Measurements from ENCODE around the gene LOXL1.

Gene LOXL1

GRCh38 chr15:73992594-73992898, 66.3 kb downstream of the LOXL1 start:
- no peak for TF ChIP-seq MAX (IDR thresholded peaks at IDR 0.05)
- no peak for TF ChIP-seq EGR1 (IDR thresholded peaks at IDR 0.05)
- no peak for TF ChIP-seq TCF12 (IDR thresholded peaks at IDR 0.05; ENCODE audit: low read depth)
- TF ChIP-seq TEAD4 (IDR thresholded peaks at IDR 0.05) = no peak
- TF ChIP-seq ZBTB7A (IDR thresholded peaks at IDR 0.05; ENCODE audit: low read depth) = no peak
- TF ChIP-seq FOXM1 (IDR thresholded peaks at IDR 0.05; ENCODE audit: borderline replicate concordance, low read depth) = no peak
- TF ChIP-seq REST (IDR thresholded peaks at IDR 0.05; ENCODE audit: low read depth) = no peak
- TF ChIP-seq, protein P1, sequence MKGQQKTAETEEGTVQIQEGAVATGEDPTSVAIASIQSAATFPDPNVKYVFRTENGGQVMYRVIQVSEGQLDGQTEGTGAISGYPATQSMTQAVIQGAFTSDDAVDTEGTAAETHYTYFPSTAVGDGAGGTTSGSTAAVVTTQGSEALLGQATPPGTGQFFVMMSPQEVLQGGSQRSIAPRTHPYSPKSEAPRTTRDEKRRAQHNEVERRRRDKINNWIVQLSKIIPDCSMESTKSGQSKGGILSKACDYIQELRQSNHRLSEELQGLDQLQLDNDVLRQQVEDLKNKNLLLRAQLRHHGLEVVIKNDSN (IDR thresholded peaks at IDR 0.05) = no peak
- TF ChIP-seq YY1 (IDR thresholded peaks at IDR 0.05; ENCODE audit: low read depth) = no peak
- TF ChIP-seq CREB1 (IDR thresholded peaks at IDR 0.05; ENCODE audit: low read depth) = no peak
- no peak for TF ChIP-seq CEBPB (IDR thresholded peaks at IDR 0.05)
- no peak for TF ChIP-seq RAD21 (IDR thresholded peaks at IDR 0.05; ENCODE audit: low read depth)
- no peak for TF ChIP-seq EP300 (IDR thresholded peaks at IDR 0.05; ENCODE audit: borderline replicate concordance)
- TF ChIP-seq NFIC (IDR thresholded peaks at IDR 0.05) = no peak
- TF ChIP-seq TAF1 (IDR thresholded peaks at IDR 0.05; ENCODE audit: low read depth) = no peak

- no peak for TF ChIP-seq YY1 (IDR thresholded peaks at IDR 0.05; ENCODE audit: low read depth)
- no peak for TF ChIP-seq CEBPB (IDR thresholded peaks at IDR 0.05)
- TF ChIP-seq EP300 (IDR thresholded peaks at IDR 0.05; ENCODE audit: borderline replicate concordance) = no peak
- no peak for TF ChIP-seq TEAD4 (IDR thresholded peaks at IDR 0.05)
- no peak for TF ChIP-seq TAF1 (IDR thresholded peaks at IDR 0.05; ENCODE audit: low read depth)
- TF ChIP-seq CREB1 (IDR thresholded peaks at IDR 0.05; ENCODE audit: low read depth) = no peak
- no peak for TF ChIP-seq EGR1 (IDR thresholded peaks at IDR 0.05)
- TF ChIP-seq ZBTB7A (IDR thresholded peaks at IDR 0.05; ENCODE audit: low read depth) = no peak
- no peak for TF ChIP-seq MAX (IDR thresholded peaks at IDR 0.05)
- no peak for TF ChIP-seq FOXM1 (IDR thresholded peaks at IDR 0.05; ENCODE audit: borderline replicate concordance, low read depth)
- TF ChIP-seq RAD21 (IDR thresholded peaks at IDR 0.05; ENCODE audit: low read depth) = no peak
- TF ChIP-seq REST (IDR thresholded peaks at IDR 0.05; ENCODE audit: low read depth) = no peak
Measured at GRCh38 chr15:73993211-73993994, 67.1 kb downstream of the LOXL1 start.

DNA sequence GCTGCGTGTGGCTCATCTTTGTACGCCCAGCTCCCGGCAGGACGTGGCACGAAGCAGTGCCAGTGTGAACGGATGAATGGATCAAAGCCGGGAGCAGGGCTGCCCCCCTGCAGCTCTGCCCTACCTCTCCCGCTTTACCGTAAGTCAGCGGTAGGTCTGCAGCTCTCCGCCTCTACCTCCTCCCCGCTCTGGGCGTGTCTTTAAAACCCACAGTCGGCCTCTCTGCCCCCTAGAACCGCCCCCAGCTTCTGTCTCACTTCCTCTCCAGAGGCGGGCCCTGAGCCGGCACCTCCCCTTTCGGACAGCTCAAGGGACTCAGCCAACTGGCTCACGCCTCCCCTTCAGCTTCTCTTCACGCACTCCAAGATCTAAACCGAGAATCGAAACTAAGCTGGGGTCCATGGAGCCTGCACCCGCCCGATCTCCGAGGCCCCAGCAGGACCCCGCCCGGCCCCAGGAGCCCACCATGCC, 68.2 kb downstream of the LOXL1 start, which contains the start of gene PML:
TSS of gene PML (plus strand) at position 304 of the 471 bp plus-strand sequence. CDS start at position 401, 97 bp downstream.
- peak; percentile 24 for TF ChIP-seq MAX (IDR thresholded peaks at IDR 0.05)
- no peak for TF ChIP-seq TEAD4 (IDR thresholded peaks at IDR 0.05)
- no peak for TF ChIP-seq EP300 (IDR thresholded peaks at IDR 0.05; ENCODE audit: borderline replicate concordance)
- peak; percentile 46; the same call in 1 of the 2 replicates for TF ChIP-seq TAF1 (IDR thresholded peaks at IDR 0.05; ENCODE audit: low read depth)
- no peak for TF ChIP-seq CREB1 (IDR thresholded peaks at IDR 0.05; ENCODE audit: low read depth)

- TF ChIP-seq EP300 (IDR thresholded peaks at IDR 0.05; ENCODE audit: borderline replicate concordance) = no peak
- peak; percentile 60 for TF ChIP-seq NFIC (IDR thresholded peaks at IDR 0.05)
Measured at GRCh38 chr15:73994912-73995622, 68.8 kb downstream of the LOXL1 start.

GRCh38 chr15:73996267-73996666, 70.0 kb downstream of the LOXL1 start:
- TF ChIP-seq CREB1 (IDR thresholded peaks at IDR 0.05; ENCODE audit: low read depth) (no peak), MAX (IDR thresholded peaks at IDR 0.05) (no peak), EP300 (IDR thresholded peaks at IDR 0.05; ENCODE audit: borderline replicate concordance) (no peak), EGR1 (IDR thresholded peaks at IDR 0.05) (no peak), ZBTB7A (IDR thresholded peaks at IDR 0.05; ENCODE audit: low read depth) (no peak), NFIC (IDR thresholded peaks at IDR 0.05) (no peak), CEBPB (IDR thresholded peaks at IDR 0.05) (no peak)
- TF ChIP-seq, protein P1 (IDR thresholded peaks at IDR 0.05) = no peak
